Stimulated activated CD8-positive, alpha-beta memory T cell treated with anti-CD3 and anti-CD28 coated beads, Interleukin-12 subunit alpha, Interleukin-12 subunit beta, amount 100 ng/mL, for 24 hours (primary cell): Measurements from ENCODE around the gene SYCP3.

Experiments used
- DNase-seq: peaks from one replicate; pipeline ENCODE4 v3.0.0-alpha.2; 2020; ENCODE audit errors: extremely low read depth

SYCP3 gene

GRCh38 chr12:101680240-101680639, 59.0 kb downstream of the SYCP3 start:
- no peak for DNase-seq
